ENCODE data around the gene UTP20.

UTP20 gene

GRCh38 chr12:101276433-101276832 is 3.5 kb upstream of the UTP20 start:
- no peak for DNase-seq (ENCODE audit: extremely low read depth, insufficient read length)
- Histone ChIP-seq H3K27me3 (replicated peaks; ENCODE audit: control insufficient read depth, insufficient read depth, low read length) (no peaks in the 10 kb centered on the region), H3K4me3 (replicated peaks; ENCODE audit: low read depth, low read length) (no peak overlapping the region), H3K36me3 (ENCODE audit: control insufficient read depth, insufficient read depth, low read length) (no peaks in the 10 kb centered on the region)
- no peak for TF ChIP-seq CTCF (IDR thresholded peaks at IDR 0.05; ENCODE audit: insufficient read depth, low read length, poor library complexity, severe bottlenecking)

- no peaks in the 10 kb centered on the region for H3K27me3 ChIP-seq (replicated peaks; ENCODE audit: control insufficient read depth, insufficient read depth, low read length)
- no peak for DNase-seq (ENCODE audit: extremely low read depth, insufficient read length)
- no peak for TF ChIP-seq CTCF (IDR thresholded peaks at IDR 0.05; ENCODE audit: insufficient read depth, low read length, poor library complexity, severe bottlenecking)
- H3K36me3 ChIP-seq (ENCODE audit: control insufficient read depth, insufficient read depth, low read length), result no peaks in the 10 kb centered on the region
- H3K4me3 ChIP-seq (replicated peaks; ENCODE audit: low read depth, low read length), result no peak overlapping the region
Measured at GRCh38 chr12:101277443-101277842, 2.5 kb upstream of the UTP20 start.

- no peak for TF ChIP-seq CTCF (IDR thresholded peaks at IDR 0.05; ENCODE audit: insufficient read depth, low read length, poor library complexity, severe bottlenecking)
- no peak for DNase-seq (ENCODE audit: extremely low read depth, insufficient read length)
- Histone ChIP-seq H3K27me3 (replicated peaks; ENCODE audit: control insufficient read depth, insufficient read depth, low read length) (no peaks in the 10 kb centered on the region), H3K36me3 (ENCODE audit: control insufficient read depth, insufficient read depth, low read length) (peaks cover 6% of the 10 kb centered on the region), H3K4me3 (replicated peaks; ENCODE audit: low read depth, low read length) (no peak overlapping the region)
Measured at GRCh38 chr12:101287357-101287756, 7.5 kb downstream of the UTP20 start.

- no peak for DNase-seq (ENCODE audit: extremely low read depth, insufficient read length)
- no peaks in the 10 kb centered on the region for H3K27me3 ChIP-seq (replicated peaks; ENCODE audit: control insufficient read depth, insufficient read depth, low read length)
- H3K4me3 ChIP-seq (replicated peaks; ENCODE audit: low read depth, low read length), result no peak overlapping the region
- peaks cover 3% of the 10 kb centered on the region; the same call in 1 of the 2 replicates for H3K36me3 ChIP-seq (ENCODE audit: control insufficient read depth, insufficient read depth, low read length)
- no peak for TF ChIP-seq CTCF (IDR thresholded peaks at IDR 0.05; ENCODE audit: insufficient read depth, low read length, poor library complexity, severe bottlenecking)
Measured at GRCh38 chr12:101297661-101298060, 17.8 kb downstream of the UTP20 start.

- no peak for DNase-seq (ENCODE audit: extremely low read depth, insufficient read length)
- Histone ChIP-seq H3K27me3 (replicated peaks; ENCODE audit: control insufficient read depth, insufficient read depth, low read length) (no peaks in the 10 kb centered on the region), H3K36me3 (ENCODE audit: control insufficient read depth, insufficient read depth, low read length) (peaks cover 4% of the 10 kb centered on the region), H3K4me3 (replicated peaks; ENCODE audit: low read depth, low read length) (no peak overlapping the region)
- no peak for TF ChIP-seq CTCF (IDR thresholded peaks at IDR 0.05; ENCODE audit: insufficient read depth, low read length, poor library complexity, severe bottlenecking)
Measured at GRCh38 chr12:101298426-101298825, 18.5 kb downstream of the UTP20 start.

GRCh38 chr12:101299346-101299745 is 19.4 kb downstream of the UTP20 start:
- Histone ChIP-seq H3K27me3 (replicated peaks; ENCODE audit: control insufficient read depth, insufficient read depth, low read length) (no peaks in the 10 kb centered on the region), H3K4me3 (replicated peaks; ENCODE audit: low read depth, low read length) (no peak overlapping the region), H3K36me3 (ENCODE audit: control insufficient read depth, insufficient read depth, low read length) (peaks cover 5% of the 10 kb centered on the region)
- no peak for TF ChIP-seq CTCF (IDR thresholded peaks at IDR 0.05; ENCODE audit: insufficient read depth, low read length, poor library complexity, severe bottlenecking)
- no peak for DNase-seq (ENCODE audit: extremely low read depth, insufficient read length)
